HepG2 (cell line): ENCODE data around the gene RALB. TPM values are rescaled to one million over a fixed set of nuclear protein-coding genes. Genes with fewer than 3 reads are reported as not detected.

ENCODE experiments used
- AGO2 ChIP-seq: fragments of 200-400 bp; formaldehyde crosslinking; optimal IDR thresholded peaks from 2 replicates; pipeline ENCODE3; 2017; ENCODE audit warnings: mild to moderate bottlenecking, low read depth, low read length, moderate library complexity
- HNF4A ChIP-seq: sonication (generic); formaldehyde crosslinking; IDR thresholded peaks from 2 replicates; pipeline ENCODE4 v1.4.0; 2020; ENCODE audit warnings: missing genetic modification reagents
- KLF11 ChIP-seq: IDR thresholded peaks from 2 replicates; pipeline ENCODE4 v1.6.1; 2016; ENCODE audit warnings: missing compliant biosample characterization
- MEF2D ChIP-seq: sonication (generic); formaldehyde crosslinking; IDR thresholded peaks from 2 replicates; pipeline ENCODE4 v1.5.1; 2020; ENCODE audit warnings: mild to moderate bottlenecking, missing genetic modification reagents
- MEIS2 ChIP-seq: sonication (generic); formaldehyde crosslinking; IDR thresholded peaks from 2 replicates; pipeline ENCODE4 v1.9.0; 2021; ENCODE audit warnings: mild to moderate bottlenecking, missing genetic modification reagents
- NFYC ChIP-seq: IDR thresholded peaks from 2 replicates; pipeline ENCODE4 v1.6.1; 2016; ENCODE audit warnings: missing genetic modification reagents, missing compliant biosample characterization
- NR2F1 ChIP-seq, 2 experiments: fragments of 450-650 bp in 1 of 2; formaldehyde crosslinking in 1 of 2; IDR thresholded peaks; 2 replicates each; pipeline versions ENCODE4 v1.5.0 to v1.6.1; 2016 to 2020; ENCODE audit warnings: mild to moderate bottlenecking in 1 of 2, missing compliant biosample characterization in 1 of 2, missing genetic modification reagents in 1 of 2, moderate library complexity in 1 of 2
- RARG ChIP-seq: sonication (generic); formaldehyde crosslinking; IDR thresholded peaks from 2 replicates; pipeline ENCODE4 v1.4.0; 2020; ENCODE audit warnings: low read depth, mild to moderate bottlenecking, missing genetic modification reagents
- TAF1 ChIP-seq: sonication (generic); formaldehyde crosslinking; IDR thresholded peaks from 2 replicates; pipeline ENCODE4 v1.4.0; 2020; ENCODE audit warnings: missing genetic modification reagents
- TFE3 ChIP-seq: IDR thresholded peaks from 2 replicates; pipeline ENCODE4 v1.6.1; 2016
- ZC3H4 ChIP-seq: sonication (generic); formaldehyde crosslinking; IDR thresholded peaks from 2 replicates; pipeline ENCODE4 v1.4.0; 2020; ENCODE audit warnings: missing genetic modification reagents, borderline replicate concordance
- ZIK1 ChIP-seq: sonication (generic); formaldehyde crosslinking; IDR thresholded peaks from 2 replicates; pipeline ENCODE4 v1.5.0; 2020; ENCODE audit warnings: mild to moderate bottlenecking, low read depth, missing genetic modification reagents, borderline replicate concordance
- ZNF275 ChIP-seq: sonication (generic); formaldehyde crosslinking; IDR thresholded peaks from 2 replicates; pipeline ENCODE4 v1.8.0; 2022; ENCODE audit warnings: missing genetic modification reagents, mild to moderate bottlenecking, inconsistent platforms, borderline replicate concordance
- ZNF331 ChIP-seq: sonication (generic); formaldehyde crosslinking; IDR thresholded peaks from 2 replicates; pipeline ENCODE4 v1.4.0; 2020; ENCODE audit warnings: missing genetic modification reagents
- polyA plus RNA-seq, 8 experiments: library from polyadenylated mRNA; depleted of rRNA in 3 of 8; stranded (reverse) in 7 of 8; unstranded in 1 of 8; fragments of >200 nt; fragmentation: Illumina TruSeq in 4 of 8; extraction: Trizol in 4 of 8; gene quantifications; 2 replicates each; pipeline versions ENCODE4 v1.2.1 to v1.2.3, GENCODE V29; 2011 to 2016; ENCODE audit warnings: low read depth in 4 of 8, missing spikeins in 1 of 8, mixed read lengths in 1 of 8; ENCODE audit not compliant: insufficient read depth in 1 of 8
- total RNA-seq, 5 experiments: library from RNA; depleted of rRNA; stranded (reverse); fragments of >200 nt; fragmentation: Illumina TruSeq; extraction: Trizol; gene quantifications; 2 replicates each; pipeline ENCODE4 v1.2.3, GENCODE V29; 2016; ENCODE audit warnings: low read depth in 1 of 5
- TF ChIP-seq, protein P1 (sequence below): sonication (generic); formaldehyde crosslinking; IDR thresholded peaks from 2 replicates; pipeline ENCODE4 v1.4.0; 2020; ENCODE audit warnings: mild to moderate bottlenecking, missing genetic modification reagents, borderline replicate concordance
- TF ChIP-seq, protein P2 (sequence below): sonication (generic); formaldehyde crosslinking; IDR thresholded peaks from 2 replicates; pipeline ENCODE4 v1.8.1; 2023; ENCODE audit warnings: mild to moderate bottlenecking, moderate library complexity, missing genetic modification reagents
- TF ChIP-seq, protein P3 (sequence below): sonication (generic); formaldehyde crosslinking; IDR thresholded peaks from 2 replicates; pipeline ENCODE4 v1.4.0; 2020; ENCODE audit warnings: mild to moderate bottlenecking, missing genetic modification reagents, borderline replicate concordance

Gene RALB
- total and polyA plus RNA-seq, 2 of the 13 experiments (the other 11 are each of a cell fraction or from before 2014, with no cell fraction given): 37.8 to 43.2 TPM

GRCh38 chr2:120253021-120253882 is 600 bp downstream of the RALB start (continued):
- peak; percentile 25 for TF ChIP-seq AGO2
- TF ChIP-seq MEF2D: peak; percentile 50; the same call in 1 of the 2 replicates
- TF ChIP-seq ZC3H4 (CRISPR knock-in tag): no peak
- TF ChIP-seq KLF11: 0 out of 2 replicates have a peak, but pooled peaks have one; percentile 37
- peak; percentile 57 for TF ChIP-seq TAF1 (CRISPR knock-in tag)
- TF ChIP-seq, protein P1, sequence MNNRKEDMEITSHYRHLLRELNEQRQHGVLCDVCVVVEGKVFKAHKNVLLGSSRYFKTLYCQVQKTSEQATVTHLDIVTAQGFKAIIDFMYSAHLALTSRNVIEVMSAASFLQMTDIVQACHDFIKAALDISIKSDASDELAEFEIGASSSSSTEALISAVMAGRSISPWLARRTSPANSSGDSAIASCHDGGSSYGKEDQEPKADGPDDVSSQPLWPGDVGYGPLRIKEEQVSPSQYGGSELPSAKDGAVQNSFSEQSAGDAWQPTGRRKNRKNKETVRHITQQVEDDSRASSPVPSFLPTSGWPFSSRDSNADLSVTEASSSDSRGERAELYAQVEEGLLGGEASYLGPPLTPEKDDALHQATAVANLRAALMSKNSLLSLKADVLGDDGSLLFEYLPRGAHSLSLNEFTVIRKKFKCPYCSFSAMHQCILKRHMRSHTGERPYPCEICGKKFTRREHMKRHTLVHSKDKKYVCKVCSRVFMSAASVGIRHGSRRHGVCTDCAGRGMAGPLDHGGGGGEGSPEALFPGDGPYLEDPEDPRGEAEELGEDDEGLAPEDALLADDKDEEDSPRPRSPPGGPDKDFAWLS: no peak
- no peak; the same call in 1 of the 2 replicates for TF ChIP-seq ZNF275 (CRISPR knock-in tag)
- no peak for TF ChIP-seq RARG
- no peak for TF ChIP-seq ZIK1 (CRISPR knock-in tag)
- 0 out of 2 replicates have a peak, but pooled peaks have one; percentile 40 for TF ChIP-seq NFYC (CRISPR knock-in tag)
- TF ChIP-seq, protein P2, sequence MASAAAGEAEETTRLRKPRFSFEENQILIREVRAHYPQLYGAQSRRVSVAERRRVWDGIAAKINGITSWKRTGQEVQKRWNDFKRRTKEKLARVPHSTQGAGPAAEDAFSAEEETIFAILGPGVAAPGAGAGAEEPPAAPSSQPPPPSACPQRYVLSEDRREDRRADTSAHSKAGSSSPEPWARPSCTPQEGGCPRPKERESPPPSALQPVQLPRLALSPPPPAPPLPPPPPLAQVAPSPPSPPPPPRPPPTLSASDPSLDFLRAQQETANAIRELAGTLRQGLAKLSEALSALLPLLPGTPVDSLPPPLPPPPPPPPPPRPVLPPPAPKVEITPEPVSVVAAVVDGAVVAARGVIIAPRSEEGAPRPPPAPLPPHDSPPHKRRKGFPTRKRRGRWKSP: peak; percentile 83
- no peak; the same call in 1 of the 2 replicates for TF ChIP-seq TFE3
- TF ChIP-seq, protein P3, sequence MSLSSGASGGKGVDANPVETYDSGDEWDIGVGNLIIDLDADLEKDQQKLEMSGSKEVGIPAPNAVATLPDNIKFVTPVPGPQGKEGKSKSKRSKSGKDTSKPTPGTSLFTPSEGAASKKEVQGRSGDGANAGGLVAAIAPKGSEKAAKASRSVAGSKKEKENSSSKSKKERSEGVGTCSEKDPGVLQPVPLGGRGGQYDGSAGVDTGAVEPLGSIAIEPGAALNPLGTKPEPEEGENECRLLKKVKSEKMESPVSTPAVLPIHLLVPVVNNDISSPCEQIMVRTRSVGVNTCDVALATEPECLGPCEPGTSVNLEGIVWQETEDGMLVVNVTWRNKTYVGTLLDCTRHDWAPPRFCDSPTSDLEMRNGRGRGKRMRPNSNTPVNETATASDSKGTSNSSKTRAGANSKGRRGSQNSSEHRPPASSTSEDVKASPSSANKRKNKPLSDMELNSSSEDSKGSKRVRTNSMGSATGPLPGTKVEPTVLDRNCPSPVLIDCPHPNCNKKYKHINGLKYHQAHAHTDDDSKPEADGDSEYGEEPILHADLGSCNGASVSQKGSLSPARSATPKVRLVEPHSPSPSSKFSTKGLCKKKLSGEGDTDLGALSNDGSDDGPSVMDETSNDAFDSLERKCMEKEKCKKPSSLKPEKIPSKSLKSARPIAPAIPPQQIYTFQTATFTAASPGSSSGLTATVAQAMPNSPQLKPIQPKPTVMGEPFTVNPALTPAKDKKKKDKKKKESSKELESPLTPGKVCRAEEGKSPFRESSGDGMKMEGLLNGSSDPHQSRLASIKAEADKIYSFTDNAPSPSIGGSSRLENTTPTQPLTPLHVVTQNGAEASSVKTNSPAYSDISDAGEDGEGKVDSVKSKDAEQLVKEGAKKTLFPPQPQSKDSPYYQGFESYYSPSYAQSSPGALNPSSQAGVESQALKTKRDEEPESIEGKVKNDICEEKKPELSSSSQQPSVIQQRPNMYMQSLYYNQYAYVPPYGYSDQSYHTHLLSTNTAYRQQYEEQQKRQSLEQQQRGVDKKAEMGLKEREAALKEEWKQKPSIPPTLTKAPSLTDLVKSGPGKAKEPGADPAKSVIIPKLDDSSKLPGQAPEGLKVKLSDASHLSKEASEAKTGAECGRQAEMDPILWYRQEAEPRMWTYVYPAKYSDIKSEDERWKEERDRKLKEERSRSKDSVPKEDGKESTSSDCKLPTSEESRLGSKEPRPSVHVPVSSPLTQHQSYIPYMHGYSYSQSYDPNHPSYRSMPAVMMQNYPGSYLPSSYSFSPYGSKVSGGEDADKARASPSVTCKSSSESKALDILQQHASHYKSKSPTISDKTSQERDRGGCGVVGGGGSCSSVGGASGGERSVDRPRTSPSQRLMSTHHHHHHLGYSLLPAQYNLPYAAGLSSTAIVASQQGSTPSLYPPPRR (CRISPR knock-in tag): no peak; the same call in 1 of the 2 replicates
- TF ChIP-seq NR2F1 (CRISPR knock-in tag; IDR thresholded peaks at IDR 0.05): 0 out of 4 replicates have a peak, but pooled peaks of 1 of the 2 experiments have one; percentile 5
- no peak; the same call in 1 of the 2 replicates for TF ChIP-seq MEIS2 (CRISPR knock-in tag)
- no peak for TF ChIP-seq HNF4A (CRISPR knock-in tag)
- TF ChIP-seq ZNF331: peak; percentile 23; the same call in 1 of the 2 replicates
